Measurements from ENCODE around the gene PRX.

Gene PRX

DNA sequence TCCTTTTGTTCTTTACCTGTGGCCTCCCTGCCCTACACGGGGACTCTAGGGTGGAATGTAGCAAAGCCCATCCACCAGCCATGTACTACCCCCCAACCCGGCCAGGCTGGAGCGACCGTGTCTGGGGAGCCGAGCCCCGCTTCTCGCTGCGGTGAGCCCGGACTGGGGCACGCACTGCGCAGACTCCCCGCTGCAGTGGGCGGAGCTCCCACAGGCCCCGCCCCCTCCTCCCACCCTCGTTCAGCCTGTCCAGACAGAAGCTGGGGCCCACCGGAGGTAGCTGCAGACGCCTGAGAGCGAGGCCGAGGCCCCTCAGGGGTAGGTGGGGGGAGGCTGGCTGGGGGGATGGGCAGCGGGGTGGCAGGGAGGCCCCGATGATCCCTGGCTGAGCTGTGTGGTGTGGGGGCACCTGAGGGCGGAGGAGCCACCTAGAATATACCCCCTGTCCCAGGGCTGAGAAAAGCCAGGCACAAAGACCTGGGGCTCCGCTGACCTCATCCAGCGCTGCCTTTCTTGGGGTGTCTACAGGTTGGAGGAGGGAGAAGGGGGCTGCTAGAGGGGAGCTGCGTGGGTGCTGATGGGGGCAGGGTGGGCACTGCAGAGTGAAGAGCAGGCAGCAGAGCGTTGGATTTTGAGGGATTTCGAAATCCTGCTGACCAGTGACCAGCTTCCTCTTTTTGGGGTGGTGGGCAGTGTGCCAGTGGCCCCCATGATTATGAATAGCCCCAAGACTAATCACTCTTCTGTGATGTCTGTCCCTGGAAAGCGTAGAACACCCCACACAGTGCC lies 47.4 kb downstream of the PRX start:
- peak; percentile 30 for DNase-seq (ENCODE audit: low spot score)

DNA sequence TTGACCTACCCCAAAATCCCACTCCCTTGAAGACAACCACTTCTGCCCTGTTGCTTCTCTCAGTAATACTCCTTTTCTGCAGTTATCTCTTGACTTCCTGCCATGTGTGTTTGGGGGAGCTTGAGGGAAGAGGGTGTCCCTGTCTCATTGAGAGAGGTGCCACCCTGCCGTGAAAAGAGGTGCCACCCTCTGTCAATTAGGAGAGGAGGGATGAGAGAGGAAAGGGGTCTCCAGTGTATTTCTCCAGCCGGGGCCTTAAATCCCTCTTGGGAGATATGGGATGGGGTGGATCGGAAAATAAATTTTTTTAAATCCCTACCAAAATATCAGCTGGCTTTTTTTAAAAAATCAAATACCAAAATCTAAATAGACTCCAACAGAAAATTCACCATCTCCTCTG lies 48.2 kb downstream of the PRX start:
- DNase-seq (ENCODE audit: low spot score), result no peak

- no peak for DNase-seq (ENCODE audit: low spot score)
Observed at GRCh38 chr19:40363069-40363468, 50.1 kb downstream of the PRX start.

- no peak for DNase-seq (ENCODE audit: low spot score)
Observed at GRCh38 chr19:40362160-40362559, 51.0 kb downstream of the PRX start.

DNA sequence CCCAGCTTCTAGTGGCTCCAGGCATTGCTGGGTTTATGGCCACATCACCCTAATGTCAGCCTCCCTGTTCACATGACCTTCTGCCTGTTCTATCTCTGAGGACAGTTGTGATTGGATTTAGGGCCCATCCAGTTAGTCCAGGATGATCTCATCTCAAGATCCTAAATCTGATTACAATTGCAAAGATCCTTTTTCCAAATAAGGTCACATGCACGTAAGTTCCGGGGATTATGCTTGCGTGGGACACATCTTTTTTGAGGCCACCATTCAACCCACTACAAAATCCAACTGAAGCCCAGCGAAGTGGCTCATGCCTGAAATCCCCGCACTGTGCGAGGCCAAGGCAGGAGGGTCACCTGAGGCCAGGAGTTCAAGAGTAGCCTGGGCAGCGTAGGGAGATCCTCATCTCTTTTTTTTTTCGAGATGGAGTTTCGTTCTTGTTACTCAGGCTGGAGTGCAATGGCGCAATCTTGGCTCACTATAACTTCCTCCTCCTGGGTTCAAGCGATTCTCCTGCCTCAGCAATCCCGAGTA lies 52.4 kb downstream of the PRX start:
- no peak for DNase-seq (ENCODE audit: low spot score)

GRCh38 chr19:40360020-40360707 lies 53.0 kb downstream of the PRX start:
- DNase-seq (ENCODE audit: low spot score), result no peak

DNA sequence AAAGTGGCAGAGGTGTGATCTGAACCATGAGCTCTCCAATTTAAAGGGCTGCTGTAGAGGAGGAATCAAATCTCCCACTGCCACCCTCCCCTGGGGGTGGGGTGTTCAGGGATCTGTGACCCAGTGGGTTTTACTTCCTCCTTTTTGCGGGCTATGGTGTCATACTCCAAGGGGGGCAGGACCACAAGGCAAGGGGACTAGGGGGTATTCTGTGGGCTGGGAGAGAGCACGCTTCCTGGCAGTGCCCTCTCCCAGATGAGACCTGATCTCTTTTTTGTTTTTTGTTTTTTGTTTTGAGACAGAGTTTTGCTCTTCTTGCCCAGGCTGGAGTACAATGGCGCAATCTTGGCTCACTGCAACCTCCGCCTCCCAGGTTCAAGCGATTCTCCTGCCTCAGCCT lies 54.4 kb downstream of the PRX start:
- no peak for DNase-seq (ENCODE audit: low spot score)

GRCh38 chr19:40357640-40358039 lies 55.5 kb downstream of the PRX start:
- DNase-seq (ENCODE audit: low spot score), result no peak

GRCh38 chr19:40356681-40357595 lies 56.2 kb downstream of the PRX start:
- DNase-seq (ENCODE audit: low spot score), result no peak

DNA sequence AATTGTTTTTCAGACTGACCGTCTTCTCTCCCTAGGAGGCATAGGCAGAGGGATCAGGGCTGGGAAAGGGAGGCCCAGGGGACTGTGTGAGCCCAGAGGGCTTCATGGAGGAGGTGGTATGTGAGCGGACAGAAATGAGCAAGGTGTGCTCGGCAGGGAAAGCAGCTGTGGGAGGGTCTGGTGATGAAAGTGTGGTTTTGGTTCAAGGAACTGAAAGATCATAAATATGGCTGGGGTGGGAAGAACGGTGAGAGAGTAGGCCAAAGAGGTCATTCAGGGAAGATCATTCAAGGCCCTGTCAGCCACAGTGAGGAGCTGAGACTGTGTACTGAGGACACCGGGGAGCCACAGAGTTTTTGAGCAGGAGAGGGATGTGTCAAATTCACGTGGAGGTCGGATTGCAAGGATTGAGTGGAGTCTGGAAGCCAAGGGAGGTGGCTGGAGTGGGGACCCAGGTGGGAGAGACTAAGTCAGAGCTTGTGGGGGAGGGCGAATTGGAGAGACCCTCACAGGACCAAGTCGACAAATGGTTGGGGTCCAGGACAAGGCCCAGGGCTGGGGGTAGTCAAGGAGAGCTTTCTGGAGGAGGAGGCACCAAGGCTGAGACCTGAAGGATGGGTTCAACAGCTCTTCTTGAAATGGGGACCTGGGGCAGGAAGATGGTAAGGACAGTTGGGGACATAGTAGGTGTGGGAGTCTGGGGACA lies 57.0 kb downstream of the PRX start:
- DNase-seq (ENCODE audit: low spot score), result no peak

DNA sequence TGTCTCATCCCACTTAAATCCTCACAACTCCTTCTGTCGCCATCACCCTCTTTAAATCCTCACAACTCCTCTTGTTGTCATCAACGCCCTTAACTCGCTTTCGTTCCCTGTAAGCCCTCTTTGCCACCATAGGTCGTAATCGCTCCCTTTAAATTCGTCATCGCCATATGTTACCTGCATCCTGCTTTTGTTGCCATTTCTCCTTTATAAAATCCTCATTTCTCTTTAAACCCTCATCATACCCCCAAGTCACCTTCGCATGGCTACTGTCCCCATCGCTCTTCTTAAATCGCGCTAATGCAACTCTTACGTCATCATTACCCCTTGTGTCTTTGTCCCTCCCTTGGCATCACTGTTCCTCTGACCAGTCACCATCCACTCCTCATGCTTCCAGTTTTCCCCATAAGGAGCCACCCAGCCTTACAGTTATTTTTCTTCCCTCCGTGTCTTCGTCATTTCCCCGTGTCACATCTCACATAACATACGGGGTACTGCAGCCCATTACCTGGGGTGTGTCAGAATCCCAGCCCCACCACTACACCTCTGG lies 64.1 kb downstream of the PRX start:
- peak; percentile 51 for DNase-seq (ENCODE audit: low spot score)

DNA sequence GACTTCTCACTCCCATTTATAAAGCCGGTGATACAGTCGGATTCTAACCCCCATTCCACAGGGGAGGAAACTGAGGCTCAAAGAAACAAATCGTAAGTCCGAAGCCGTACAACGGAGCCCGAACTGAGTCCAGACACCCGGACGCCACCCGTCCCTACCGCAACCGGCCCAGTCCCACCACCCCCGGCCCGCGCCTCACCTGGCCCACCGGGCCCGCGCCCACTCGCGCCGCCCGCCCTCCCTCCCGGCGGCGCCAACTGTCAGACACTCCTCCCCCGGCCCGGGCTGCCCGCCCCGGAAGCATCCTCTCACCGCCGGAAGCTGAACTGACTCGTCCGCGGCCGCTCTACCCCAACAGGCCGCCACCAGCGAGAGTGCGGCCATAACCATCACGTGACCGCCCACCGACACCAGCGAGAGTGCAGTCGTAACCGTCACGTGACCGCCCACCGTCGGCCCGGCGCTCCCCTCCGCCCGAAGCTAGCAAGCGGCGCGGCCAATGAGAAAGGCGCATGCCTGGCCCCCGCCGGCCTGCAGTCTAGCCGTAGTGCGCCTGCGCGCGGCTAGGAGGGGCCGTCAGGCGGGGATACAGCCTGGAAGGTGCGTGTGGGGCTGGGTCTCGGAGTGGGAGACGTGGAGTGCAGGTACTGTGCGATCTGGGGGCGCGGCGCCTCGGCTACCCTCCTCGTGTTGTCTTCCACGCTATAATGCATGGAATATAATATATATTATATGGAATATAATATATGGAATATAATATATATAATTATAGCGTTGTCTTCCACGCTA lies 64.9 kb downstream of the PRX start, which contains the start of the genes C19orf47 and PLD3:
C19orf47 (minus strand) TSS at position 273 of the 789 bp plus-strand sequence. CDS start 6,540 bp downstream, outside the sequence.
PLD3 (plus strand) TSS at position 571 of the 789 bp plus-strand sequence. CDS start 17,789 bp downstream, outside the sequence.
- DNase-seq (ENCODE audit: low spot score), result peak; percentile 99

- DNase-seq (ENCODE audit: low spot score), result no peak
Observed at GRCh38 chr19:40344422-40344821, 68.8 kb downstream of the PRX start.
